AG10803 (cell line): ENCODE measurements around the gene MTG2.

Source experiments
- DNase-seq: peaks from one replicate; pipeline ENCODE4 v3.0.0; 2010; ENCODE audit warnings: low read depth
- H3K4me3 ChIP-seq: 2 replicates; pipeline ENCODE4 v1.5.1; 2011; ENCODE audit warnings: mild to moderate bottlenecking, low read length, control low read depth
- TF ChIP-seq, protein P1 (sequence below): conservative IDR thresholded peaks from 2 replicates; pipeline ENCODE4 v1.5.1; 2011; ENCODE audit warnings: mild to moderate bottlenecking, low read length, control low read depth, inconsistent platforms

The MTG2 gene

DNA sequence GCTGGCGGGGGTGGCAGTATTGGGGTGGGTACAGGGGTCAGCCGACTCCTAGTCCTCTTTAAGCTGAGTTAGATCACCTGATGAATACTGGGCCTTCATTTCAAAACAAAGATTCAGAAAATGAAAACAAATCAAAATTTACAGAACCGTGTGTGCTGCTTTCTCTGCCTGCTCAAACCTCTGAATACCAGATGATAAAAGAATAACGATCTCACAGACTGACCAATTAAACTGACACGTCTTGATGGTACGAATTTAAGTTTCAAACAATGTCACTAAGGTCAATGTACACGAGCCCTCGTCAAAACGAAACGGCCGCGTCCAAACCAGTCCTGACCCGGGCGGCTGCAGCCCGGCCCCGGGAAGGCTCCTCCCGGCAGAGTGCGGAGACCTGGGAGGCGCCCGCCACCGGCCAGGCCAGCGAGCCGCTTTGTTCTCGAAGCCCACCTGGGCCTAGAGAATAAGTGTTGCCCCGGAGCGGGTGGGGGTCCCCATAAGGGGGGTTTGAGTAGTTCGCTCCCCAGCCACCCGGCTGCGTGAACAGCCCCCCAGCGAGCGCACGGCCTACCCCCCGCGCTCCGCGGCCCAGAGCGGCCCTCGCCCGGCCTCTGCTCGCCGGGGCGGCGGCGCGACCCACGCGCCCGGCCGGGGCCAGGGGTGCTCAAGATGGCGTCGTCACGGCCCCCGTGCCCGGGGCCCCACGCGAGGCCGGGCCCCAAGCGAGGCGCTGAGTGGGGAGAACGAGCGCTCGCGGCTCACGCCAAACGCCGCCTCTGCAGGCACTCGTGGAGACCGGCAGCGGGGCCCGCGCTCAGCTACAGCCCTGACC is 40.4 kb upstream of the MTG2 start:
- TF ChIP-seq, protein P1, sequence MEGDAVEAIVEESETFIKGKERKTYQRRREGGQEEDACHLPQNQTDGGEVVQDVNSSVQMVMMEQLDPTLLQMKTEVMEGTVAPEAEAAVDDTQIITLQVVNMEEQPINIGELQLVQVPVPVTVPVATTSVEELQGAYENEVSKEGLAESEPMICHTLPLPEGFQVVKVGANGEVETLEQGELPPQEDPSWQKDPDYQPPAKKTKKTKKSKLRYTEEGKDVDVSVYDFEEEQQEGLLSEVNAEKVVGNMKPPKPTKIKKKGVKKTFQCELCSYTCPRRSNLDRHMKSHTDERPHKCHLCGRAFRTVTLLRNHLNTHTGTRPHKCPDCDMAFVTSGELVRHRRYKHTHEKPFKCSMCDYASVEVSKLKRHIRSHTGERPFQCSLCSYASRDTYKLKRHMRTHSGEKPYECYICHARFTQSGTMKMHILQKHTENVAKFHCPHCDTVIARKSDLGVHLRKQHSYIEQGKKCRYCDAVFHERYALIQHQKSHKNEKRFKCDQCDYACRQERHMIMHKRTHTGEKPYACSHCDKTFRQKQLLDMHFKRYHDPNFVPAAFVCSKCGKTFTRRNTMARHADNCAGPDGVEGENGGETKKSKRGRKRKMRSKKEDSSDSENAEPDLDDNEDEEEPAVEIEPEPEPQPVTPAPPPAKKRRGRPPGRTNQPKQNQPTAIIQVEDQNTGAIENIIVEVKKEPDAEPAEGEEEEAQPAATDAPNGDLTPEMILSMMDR = no peak
- H3K4me3 ChIP-seq = peak overlapping the region; percentile 65
- no peak for DNase-seq

DNA sequence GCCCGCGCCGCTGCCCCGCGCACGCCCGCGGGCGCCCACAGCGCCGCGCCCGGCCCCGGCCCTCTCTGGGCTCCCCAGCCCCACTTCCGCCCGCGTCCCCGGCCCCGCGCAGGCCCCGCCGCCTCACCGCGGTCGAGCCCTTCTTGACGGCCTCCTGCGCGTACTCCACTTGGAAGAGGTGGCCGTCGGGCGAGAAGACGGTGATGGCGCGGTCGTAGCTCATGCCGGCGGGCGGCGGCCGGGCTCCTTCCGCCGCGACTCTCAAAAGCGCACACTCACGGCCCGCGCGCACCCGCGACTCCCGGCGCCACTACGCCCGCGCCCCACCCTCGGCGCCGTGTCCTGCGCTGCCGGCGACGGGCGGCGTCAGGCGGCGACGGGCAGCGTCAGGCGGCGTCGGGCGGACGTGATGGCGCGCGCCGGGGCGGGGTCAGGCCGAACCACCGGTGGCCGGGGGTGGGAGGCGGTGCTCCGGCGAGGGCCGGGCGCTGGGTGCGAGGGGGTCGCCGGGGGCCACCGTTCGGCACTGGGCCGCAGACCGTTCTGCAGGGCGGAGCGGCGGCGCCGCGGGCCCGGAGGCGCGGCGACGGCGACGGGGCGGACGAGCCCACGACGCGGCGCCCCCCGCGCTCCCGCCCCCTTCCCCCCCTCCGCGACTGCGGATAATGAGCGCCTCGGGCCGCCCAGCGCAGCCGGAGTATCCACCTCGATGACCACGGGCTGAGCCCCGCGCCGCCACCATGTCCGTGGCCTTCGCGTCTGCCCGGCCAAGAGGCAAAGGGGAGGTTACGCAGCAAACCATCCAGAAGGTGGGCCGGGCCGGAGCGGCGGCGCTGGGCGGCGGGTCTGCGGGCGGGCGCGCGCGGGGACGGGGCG is 39.5 kb upstream of the MTG2 start, which contains the start of the genes PSMA7 and SS18L1:
TSS of gene PSMA7 (minus strand) at position 314 of the 876 bp plus-strand sequence. CDS start at position 223, 91 bp downstream.
TSS of gene SS18L1 (plus strand) at position 689 of the 876 bp plus-strand sequence. CDS start at position 741, 52 bp downstream.
- TF ChIP-seq, protein P1 = no peak

DNA sequence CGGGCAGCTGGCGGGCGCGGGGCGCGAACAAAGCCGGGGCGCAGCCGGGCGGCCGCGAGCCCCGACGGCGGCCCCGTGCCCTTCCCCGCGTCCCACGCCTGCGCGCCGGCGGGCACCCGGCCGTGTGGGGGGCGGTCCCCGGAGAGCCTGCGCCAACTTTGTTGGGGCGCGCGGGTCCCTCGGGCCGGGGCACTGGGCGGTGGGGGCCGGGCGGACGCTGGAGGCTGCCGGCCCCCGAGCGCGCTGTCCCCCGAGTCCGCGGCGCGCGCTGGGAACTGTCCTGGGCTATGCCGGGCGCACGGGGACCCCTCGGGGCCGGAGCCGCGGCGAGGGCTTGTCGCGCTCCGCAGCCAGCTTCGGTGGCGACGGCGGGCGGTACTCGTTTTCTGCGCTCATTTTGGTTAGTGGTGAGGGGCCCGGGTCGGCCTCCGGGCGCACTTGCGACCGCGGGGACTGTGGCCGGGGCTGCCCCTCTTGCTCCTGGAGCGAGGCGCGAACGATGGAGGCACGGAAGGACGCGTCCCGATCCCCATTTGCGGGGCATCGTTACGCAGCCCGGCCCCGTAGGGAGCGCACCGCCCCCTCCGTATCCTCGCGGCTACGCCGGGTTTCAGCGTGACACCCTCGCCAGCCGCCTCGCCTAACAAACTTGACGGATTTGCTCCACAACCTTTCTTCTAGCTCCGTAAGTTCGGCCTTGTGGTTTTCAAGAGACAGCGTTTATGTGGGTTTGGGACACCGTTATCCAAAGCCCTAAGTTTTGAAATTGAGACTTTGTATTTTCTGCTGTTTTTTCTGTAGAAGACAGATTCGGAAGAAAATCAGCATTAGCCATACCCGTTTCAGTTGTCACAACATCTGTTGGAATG is 38.6 kb upstream of the MTG2 start:
- peak overlapping the region; percentile 70 for H3K4me3 ChIP-seq
- TF ChIP-seq, protein P1 = no peak
- peak; percentile 69 for DNase-seq

More for the DNA sequence above, 39.5 kb upstream of the MTG2 start, which contains the start of the genes PSMA7 and SS18L1:
- peak within 1 kb of the TSS; percentile 70 for H3K4me3 ChIP-seq
- DNase-seq = peak; percentile 89

DNA sequence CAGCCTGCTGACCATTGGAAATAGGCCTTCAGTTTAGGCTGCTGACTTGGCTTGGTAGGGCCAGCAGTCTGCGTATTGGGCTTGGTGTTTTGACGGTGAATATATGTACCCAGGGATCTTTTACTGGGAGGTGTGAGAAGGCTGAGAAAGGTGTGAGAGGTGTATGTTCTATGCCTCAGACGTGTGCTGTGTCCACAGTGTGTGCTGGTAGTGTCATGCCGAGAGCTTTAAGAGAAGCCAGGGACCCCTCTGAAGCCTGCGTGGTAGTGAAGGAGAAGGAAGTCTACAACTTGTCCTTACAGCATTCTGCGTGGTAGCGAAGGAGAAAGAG is 37.2 kb upstream of the MTG2 start:
- TF ChIP-seq, protein P1 = no peak
- DNase-seq = no peak
- H3K4me3 ChIP-seq = no peak overlapping the region

DNA sequence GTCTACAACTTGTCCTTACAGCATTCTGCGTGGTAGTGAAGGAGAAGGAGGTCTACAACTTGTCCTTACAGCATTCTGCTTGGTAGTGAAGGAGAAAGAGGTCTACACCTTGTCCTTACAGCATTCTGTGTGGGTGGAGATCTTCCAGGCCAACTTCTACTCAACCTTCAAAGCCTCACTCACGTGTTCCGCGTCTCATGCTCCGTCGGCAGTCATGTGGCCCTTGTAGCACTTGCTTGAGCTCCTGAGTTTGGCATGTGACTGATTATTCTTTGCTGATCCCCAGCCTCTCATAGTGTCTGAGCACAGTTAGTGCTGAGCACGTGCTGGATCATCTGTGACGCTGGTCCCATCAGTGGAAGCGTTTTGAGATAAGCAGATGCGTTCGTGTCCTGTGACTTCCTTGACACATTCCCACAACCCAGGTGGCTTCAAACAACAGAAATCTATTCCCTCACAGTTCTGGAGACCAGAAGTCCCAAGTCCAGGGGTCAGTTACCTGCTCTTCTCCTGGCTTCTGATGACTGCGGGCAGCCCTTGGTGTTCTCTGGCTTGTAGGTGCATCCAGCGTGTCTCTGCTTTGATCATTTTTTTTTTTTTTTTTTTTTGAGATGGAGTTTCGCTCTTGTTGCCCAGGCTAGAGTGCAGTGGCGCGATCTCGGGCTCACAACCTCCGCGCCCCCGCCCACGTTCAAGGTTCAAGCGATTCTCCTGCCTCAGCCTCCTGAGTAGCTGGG is 36.6 kb upstream of the MTG2 start:
- TF ChIP-seq, protein P1 = no peak
- no peak for DNase-seq
- H3K4me3 ChIP-seq = no peak overlapping the region

DNA sequence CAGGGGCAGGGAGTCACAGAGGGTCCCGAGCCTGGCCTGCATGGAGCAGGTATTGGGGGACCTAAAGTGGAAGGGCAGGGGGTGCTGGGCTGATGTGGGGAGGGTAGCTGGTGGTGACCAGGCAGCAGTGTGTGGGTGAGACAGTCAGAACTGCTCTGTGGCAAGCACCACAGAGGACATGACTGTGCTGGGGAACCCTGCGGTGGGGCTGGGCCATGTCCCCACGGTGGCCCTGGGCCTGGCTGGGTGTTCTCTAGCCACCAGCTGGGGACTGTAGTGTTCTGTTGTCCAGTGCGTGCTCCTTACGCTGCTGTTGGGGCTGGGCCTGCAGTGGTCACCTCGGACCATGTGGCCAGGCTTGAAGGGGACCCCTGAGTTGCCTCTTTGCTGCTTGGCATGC is 35.7 kb upstream of the MTG2 start:
- TF ChIP-seq, protein P1 = no peak
- DNase-seq = no peak
- no peak overlapping the region for H3K4me3 ChIP-seq
